ENCODE measurements around the gene NELL1. TPM values are rescaled to one million over a fixed set of nuclear protein-coding genes. Genes with fewer than 3 reads are reported as not detected.

Gene NELL1
- total RNA-seq, 4 donors from 2014 or later, result 0.27 TPM; not detected in 3

DNA sequence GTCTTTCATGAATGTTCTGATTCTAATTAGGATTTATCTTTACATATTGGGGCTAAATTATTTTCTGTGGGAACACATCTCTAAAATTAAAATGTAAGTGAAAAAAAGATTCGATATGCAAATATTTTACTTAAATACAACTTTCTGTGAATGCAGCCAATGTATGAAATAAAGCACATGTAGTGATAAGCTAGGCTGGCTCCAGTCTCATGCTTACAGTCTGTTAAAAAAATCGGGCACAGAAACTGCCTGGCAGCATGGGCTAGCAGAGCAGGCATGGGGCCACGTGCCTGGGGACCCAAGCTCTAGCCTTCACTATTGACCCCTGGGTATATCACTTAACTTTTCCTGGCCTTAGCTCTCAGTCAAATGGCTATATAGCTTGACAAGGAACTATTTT, 46.5 kb downstream of the NELL1 start:
- Histone ChIP-seq H3K27ac (no peak overlapping the region), H3K4me1 (no peaks in the 10 kb centered on the region), H3K4me3 (no peak overlapping the region), H3K27me3 (no peaks in the 10 kb centered on the region), H3K9me3 (no peaks in the 10 kb centered on the region), H3K36me3 (no peaks in the 10 kb centered on the region)
- intact Hi-C loops (cut with DNase I; ENCODE audit: low total_unique reads), result no loop called here
- in situ Hi-C loops (cut with MboI; ENCODE audit: low pct_ligation_motif_present in 1 of 4, low pct_unique_long_range_greater_than_20kb in 1 of 4, low sequenced_read_pairs in 3 of 4), result no loop called here
- TF ChIP-seq, protein P1, sequence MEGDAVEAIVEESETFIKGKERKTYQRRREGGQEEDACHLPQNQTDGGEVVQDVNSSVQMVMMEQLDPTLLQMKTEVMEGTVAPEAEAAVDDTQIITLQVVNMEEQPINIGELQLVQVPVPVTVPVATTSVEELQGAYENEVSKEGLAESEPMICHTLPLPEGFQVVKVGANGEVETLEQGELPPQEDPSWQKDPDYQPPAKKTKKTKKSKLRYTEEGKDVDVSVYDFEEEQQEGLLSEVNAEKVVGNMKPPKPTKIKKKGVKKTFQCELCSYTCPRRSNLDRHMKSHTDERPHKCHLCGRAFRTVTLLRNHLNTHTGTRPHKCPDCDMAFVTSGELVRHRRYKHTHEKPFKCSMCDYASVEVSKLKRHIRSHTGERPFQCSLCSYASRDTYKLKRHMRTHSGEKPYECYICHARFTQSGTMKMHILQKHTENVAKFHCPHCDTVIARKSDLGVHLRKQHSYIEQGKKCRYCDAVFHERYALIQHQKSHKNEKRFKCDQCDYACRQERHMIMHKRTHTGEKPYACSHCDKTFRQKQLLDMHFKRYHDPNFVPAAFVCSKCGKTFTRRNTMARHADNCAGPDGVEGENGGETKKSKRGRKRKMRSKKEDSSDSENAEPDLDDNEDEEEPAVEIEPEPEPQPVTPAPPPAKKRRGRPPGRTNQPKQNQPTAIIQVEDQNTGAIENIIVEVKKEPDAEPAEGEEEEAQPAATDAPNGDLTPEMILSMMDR (IDR thresholded peaks at IDR 0.05), result no peak
- TF ChIP-seq POLR2A (IDR thresholded peaks at IDR 0.05), result no peak
- TF ChIP-seq POLR2AphosphoS5 (IDR thresholded peaks at IDR 0.05), result no peak
- TF ChIP-seq EP300 (IDR thresholded peaks at IDR 0.05; ENCODE audit: low read depth), result no peak
- no peak for DNase-seq
- WGBS, 2 donors (ENCODE audit: low coverage in 1 of 2), result 70 to 77% methylated on average over 3 of the region's 3 CpGs

DNA sequence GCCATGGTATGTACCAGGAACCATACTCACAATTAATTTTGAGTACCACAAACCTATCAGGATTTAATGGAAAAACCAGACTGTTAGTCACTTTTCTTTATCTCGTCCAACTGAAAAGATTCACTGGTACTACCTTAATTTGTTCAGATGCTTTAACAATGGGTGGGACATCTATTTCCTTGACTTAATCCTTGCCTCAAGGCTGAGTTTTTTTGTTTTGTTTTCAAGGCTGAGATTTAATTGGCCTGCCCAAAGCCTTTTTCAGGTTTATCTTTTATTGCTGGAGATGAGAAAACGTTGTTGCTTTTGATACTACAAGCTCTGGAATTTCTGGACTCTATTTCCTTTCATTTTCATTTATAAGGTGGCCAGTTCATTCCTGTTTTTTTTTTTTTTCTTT, 50.4 kb downstream of the NELL1 start:
- H3K4me3 ChIP-seq, result no peak overlapping the region
- intact Hi-C loops (cut with DNase I; ENCODE audit: low total_unique reads) (no loop called here), in situ Hi-C loops (cut with MboI; ENCODE audit: low pct_ligation_motif_present in 1 of 4, low pct_unique_long_range_greater_than_20kb in 1 of 4, low sequenced_read_pairs in 3 of 4) (no loop called here)
- no peaks in the 10 kb centered on the region for H3K4me1 ChIP-seq
- no peak for TF ChIP-seq POLR2A (IDR thresholded peaks at IDR 0.05)
- TF ChIP-seq EP300 (IDR thresholded peaks at IDR 0.05; ENCODE audit: low read depth), result no peak
- TF ChIP-seq, protein P1 (IDR thresholded peaks at IDR 0.05), result no peak
- TF ChIP-seq POLR2AphosphoS5 (IDR thresholded peaks at IDR 0.05), result no peak
- DNase-seq, result no peak
- H3K36me3 ChIP-seq, result no peaks in the 10 kb centered on the region
- WGBS, 2 donors (ENCODE audit: low coverage in 1 of 2), result 52 to 60% methylated on average over 1 to 2 of the region's 2 CpGs
- H3K27me3 ChIP-seq, result no peaks in the 10 kb centered on the region
- no peaks in the 10 kb centered on the region for H3K9me3 ChIP-seq
- no peak overlapping the region for H3K27ac ChIP-seq

DNA sequence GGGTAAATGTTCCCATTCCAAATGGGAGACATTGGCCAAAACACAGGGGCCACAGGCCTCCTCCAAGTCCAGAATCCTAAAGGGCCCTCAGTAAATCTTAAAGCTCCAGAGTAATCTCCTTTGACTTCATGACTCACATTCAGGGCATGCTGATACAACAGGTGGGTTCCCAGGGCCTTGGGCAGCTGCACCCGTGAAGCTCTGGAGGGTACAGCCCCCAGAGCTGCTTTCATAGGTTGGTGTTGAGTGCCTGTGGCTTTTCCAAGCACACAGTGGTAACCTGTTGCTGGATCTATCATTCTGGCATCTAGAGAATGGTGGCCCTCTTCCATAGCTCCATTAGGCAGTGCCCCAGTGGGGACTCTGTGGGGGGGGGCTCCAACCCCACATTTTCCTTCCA, 54.0 kb downstream of the NELL1 start:
- 40% methylated on average over 1 of the region's 1 CpG; no CpG with 5 or more reads in 1 of the 2 donors for WGBS, 2 donors (ENCODE audit: low coverage in 1 of 2)
- Histone ChIP-seq H3K4me3 (no peak overlapping the region), H3K27me3 (no peaks in the 10 kb centered on the region), H3K36me3 (no peaks in the 10 kb centered on the region), H3K9me3 (no peaks in the 10 kb centered on the region), H3K27ac (no peak overlapping the region), H3K4me1 (no peaks in the 10 kb centered on the region)
- TF ChIP-seq EP300 (IDR thresholded peaks at IDR 0.05; ENCODE audit: low read depth) (no peak), POLR2AphosphoS5 (IDR thresholded peaks at IDR 0.05) (no peak), POLR2A (IDR thresholded peaks at IDR 0.05) (no peak)
- TF ChIP-seq, protein P1 (IDR thresholded peaks at IDR 0.05), result no peak
- in situ Hi-C loops (cut with MboI; ENCODE audit: low pct_ligation_motif_present in 1 of 4, low pct_unique_long_range_greater_than_20kb in 1 of 4, low sequenced_read_pairs in 3 of 4) (no loop called here), intact Hi-C loops (cut with DNase I; ENCODE audit: low total_unique reads) (no loop called here)
- no peak for DNase-seq

DNA sequence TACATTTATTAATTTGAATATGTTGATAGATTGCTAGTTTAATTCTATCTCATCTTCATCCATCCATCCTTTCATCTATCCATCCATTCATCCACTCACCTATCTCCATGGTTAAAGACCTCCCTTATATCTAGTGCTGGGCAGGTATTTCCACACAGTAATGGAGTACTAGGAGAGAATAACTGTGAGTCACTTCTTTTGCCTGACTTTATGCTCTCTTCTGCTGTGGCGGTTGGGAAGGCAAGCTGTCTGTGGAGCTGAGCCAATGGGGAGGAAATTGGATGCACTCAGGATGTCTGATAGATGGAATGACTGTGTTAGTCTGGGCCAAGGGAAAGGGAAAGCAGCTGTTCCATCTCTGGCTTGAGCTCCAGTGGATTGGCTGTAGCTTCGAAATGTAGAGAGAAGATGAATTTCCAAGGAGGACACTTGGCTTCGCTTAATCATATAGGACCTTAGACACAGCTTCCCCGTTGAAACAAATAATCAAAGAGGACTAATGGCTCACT, 60.3 kb downstream of the NELL1 start:
- in situ Hi-C loops (cut with MboI; ENCODE audit: low pct_ligation_motif_present in 1 of 4, low pct_unique_long_range_greater_than_20kb in 1 of 4, low sequenced_read_pairs in 3 of 4), result no loop called here

More for the DNA sequence above, 60.3 kb downstream of the NELL1 start:
- Histone ChIP-seq H3K4me3 (no peak overlapping the region), H3K36me3 (no peaks in the 10 kb centered on the region), H3K27me3 (no peaks in the 10 kb centered on the region), H3K9me3 (no peaks in the 10 kb centered on the region), H3K27ac (no peak overlapping the region), H3K4me1 (no peaks in the 10 kb centered on the region)
- no peak for DNase-seq
- TF ChIP-seq EP300 (IDR thresholded peaks at IDR 0.05; ENCODE audit: low read depth), result no peak
- TF ChIP-seq POLR2A (IDR thresholded peaks at IDR 0.05), result no peak
- TF ChIP-seq, protein P1 (IDR thresholded peaks at IDR 0.05), result no peak
- TF ChIP-seq POLR2AphosphoS5 (IDR thresholded peaks at IDR 0.05), result no peak
- intact Hi-C loops (cut with DNase I; ENCODE audit: low total_unique reads), result no loop called here
- 62 to 74% methylated on average over 4 of the region's 4 CpGs for WGBS, 2 donors (ENCODE audit: low coverage in 1 of 2)

Data from transverse colon (tissue), 4 donors.